GM23338 (cell line): ENCODE measurements around the gene ZBED5. TPM values are rescaled to one million over a fixed set of nuclear protein-coding genes. Genes with fewer than 3 reads are reported as not detected.

ENCODE experiments used
- ATAC-seq: fragments of 200-7000 bp; cut with Tn5 transposase; 3 replicates; pipeline ENCODE4 v1.9.1; 2020
- DNase-seq: peaks from one replicate; pipeline ENCODE4 v3.0.0-alpha.2; 2015; ENCODE audit warnings: low spot score
- H2AFZ ChIP-seq: fragments of 200-600 bp; sonication (generic); 2 replicates; pipeline ENCODE4 v1.8.0; 2016; ENCODE audit warnings: antibody characterized with exemption, mild to moderate bottlenecking, moderate library complexity
- H3F3A ChIP-seq: fragments of 200-600 bp; sonication (generic); replicated peaks from 2 replicates; pipeline ENCODE4 v1.8.0; 2017; ENCODE audit warnings: antibody characterized with exemption, mixed run types, low read depth
- H3K27ac ChIP-seq: fragments of 200-600 bp; sonication (generic); 2 replicates; pipeline ENCODE4 v1.6.1; 2016; ENCODE audit warnings: low read depth
- H3K27me3 ChIP-seq: fragments of 200-600 bp; sonication (generic); 2 replicates; pipeline ENCODE4 v1.8.0; 2016; ENCODE audit warnings: mild to moderate bottlenecking, mixed run types, moderate library complexity; ENCODE audit not compliant: insufficient read depth
- H3K36me3 ChIP-seq: fragments of 200-600 bp; sonication (generic); 2 replicates; pipeline ENCODE4 v1.8.0; 2016; ENCODE audit warnings: mild to moderate bottlenecking; ENCODE audit not compliant: insufficient read depth
- H3K4me1 ChIP-seq: fragments of 200-600 bp; sonication (generic); 2 replicates; pipeline ENCODE4 v1.8.0; 2016; ENCODE audit warnings: mild to moderate bottlenecking, moderate library complexity; ENCODE audit not compliant: insufficient read depth
- H3K4me2 ChIP-seq: fragments of 200-600 bp; sonication (generic); 2 replicates; pipeline ENCODE4 v1.7.1; 2017; ENCODE audit warnings: mixed run types
- H3K4me3 ChIP-seq: fragments of 200-600 bp; sonication (generic); 2 replicates; pipeline ENCODE4 v1.6.1; 2016; ENCODE audit warnings: mixed run types
- H3K79me2 ChIP-seq: fragments of 200-600 bp; sonication (generic); replicated peaks from 2 replicates; pipeline ENCODE4 v1.8.0; 2017; ENCODE audit warnings: mild to moderate bottlenecking; ENCODE audit not compliant: insufficient read depth
- H3K9me2 ChIP-seq: fragments of 200-600 bp; sonication (generic); 2 replicates; pipeline ENCODE4 v1.8.0; 2017; ENCODE audit not compliant: insufficient read depth
- H4K20me1 ChIP-seq: fragments of 200-600 bp; sonication (generic); replicated peaks from 2 replicates; pipeline ENCODE4 v1.8.0; 2017; ENCODE audit warnings: mild to moderate bottlenecking; ENCODE audit not compliant: insufficient read depth
- H3K27ac Mint-ChIP-seq: 2 replicates; pipeline ENCODE4 v1.8.0; 2020; ENCODE audit warnings: inconsistent platforms, mild to moderate bottlenecking, moderate library complexity, mixed read lengths
- H3K27me3 Mint-ChIP-seq: 3 replicates; pipeline ENCODE4 v1.8.0; 2022; ENCODE audit warnings: low read depth, mild to moderate bottlenecking, moderate library complexity, mixed read lengths, inconsistent platforms; ENCODE audit not compliant: insufficient read depth, poor library complexity
- H3K36me3 Mint-ChIP-seq: 3 replicates; pipeline ENCODE4 v1.8.0; 2021; ENCODE audit warnings: low read depth, mild to moderate bottlenecking, inconsistent platforms, moderate library complexity, mixed read lengths
- H3K4me1 Mint-ChIP-seq: 3 replicates; pipeline ENCODE4 v1.8.0; 2020; ENCODE audit warnings: mild to moderate bottlenecking, inconsistent platforms, mixed read lengths
- H3K4me3 Mint-ChIP-seq: 3 replicates; pipeline ENCODE4 v1.8.0; 2021; ENCODE audit warnings: moderate library complexity, mild to moderate bottlenecking, inconsistent platforms, mixed read lengths
- H3K9me3 Mint-ChIP-seq: 3 replicates; pipeline ENCODE4 v1.8.0; 2020; ENCODE audit warnings: moderate library complexity, mild to moderate bottlenecking, inconsistent platforms, mixed read lengths
- ETS1 ChIP-seq: IDR thresholded peaks from 2 replicates; pipeline ENCODE4 v1.6.1; 2016; ENCODE audit warnings: antibody characterized with exemption
- EZH2 ChIP-seq: fragments of 200-600 bp; sonication (generic); IDR thresholded peaks from one replicate; pipeline ENCODE4 v1.8.0; 2017; ENCODE audit warnings: antibody characterized with exemption, mild to moderate bottlenecking, low read depth; ENCODE audit not compliant: unreplicated experiment
- JUNB ChIP-seq: IDR thresholded peaks from one replicate; pipeline ENCODE4 v1.6.1; 2016; ENCODE audit warnings: antibody characterized with exemption; ENCODE audit not compliant: unreplicated experiment
- POLR2AphosphoS5 ChIP-seq: IDR thresholded peaks from 2 replicates; pipeline ENCODE4 v1.6.1; 2016; ENCODE audit warnings: antibody characterized with exemption, low read depth
- REST ChIP-seq: IDR thresholded peaks from one replicate; pipeline ENCODE4 v1.6.1; 2018; ENCODE audit warnings: antibody characterized with exemption; ENCODE audit not compliant: unreplicated experiment
- STAT1 ChIP-seq: IDR thresholded peaks from one replicate; pipeline ENCODE4 v1.6.1; 2016; ENCODE audit warnings: antibody characterized with exemption; ENCODE audit not compliant: unreplicated experiment
- ZNF114 ChIP-seq: fragments of 250-450 bp; sonication (Bioruptor Pico); IDR thresholded peaks from 2 replicates; pipeline ENCODE4 v1.5.0; 2020; ENCODE audit warnings: mild to moderate bottlenecking, moderate library complexity
- ZNF331 ChIP-seq: fragments of 250-450 bp; sonication (Bioruptor Pico); IDR thresholded peaks from 2 replicates; pipeline ENCODE4 v1.5.0; 2020; ENCODE audit warnings: low read depth, mild to moderate bottlenecking, moderate library complexity
- polyA plus RNA-seq: library from polyadenylated mRNA; unstranded; fragments of >200 nt; fragmentation: Nextera tagmentation; extraction: Ambion mirVana; gene quantifications from 2 replicates; pipeline ENCODE4 v1.2.1, GENCODE V29; 2016
- total RNA-seq: library from RNA; depleted of rRNA; stranded (reverse); fragments of >200 nt; shearing (Covaris generic); gene quantifications from 2 replicates; pipeline ENCODE4 v1.2.3, GENCODE V29; 2014
- TF ChIP-seq, protein P1 (sequence below): fragments of 250-450 bp; sonication (Bioruptor Pico); IDR thresholded peaks from 2 replicates; pipeline ENCODE4 v1.5.0; 2020; ENCODE audit warnings: mild to moderate bottlenecking, moderate library complexity

Gene ZBED5
- total and polyA plus RNA-seq, 2 experiments from 2014 or later, result 54.1 to 56.3 TPM

GRCh38 chr11:10906521-10906920 is 48.7 kb upstream of the ZBED5 start (continued):
- TF ChIP-seq, protein P1, sequence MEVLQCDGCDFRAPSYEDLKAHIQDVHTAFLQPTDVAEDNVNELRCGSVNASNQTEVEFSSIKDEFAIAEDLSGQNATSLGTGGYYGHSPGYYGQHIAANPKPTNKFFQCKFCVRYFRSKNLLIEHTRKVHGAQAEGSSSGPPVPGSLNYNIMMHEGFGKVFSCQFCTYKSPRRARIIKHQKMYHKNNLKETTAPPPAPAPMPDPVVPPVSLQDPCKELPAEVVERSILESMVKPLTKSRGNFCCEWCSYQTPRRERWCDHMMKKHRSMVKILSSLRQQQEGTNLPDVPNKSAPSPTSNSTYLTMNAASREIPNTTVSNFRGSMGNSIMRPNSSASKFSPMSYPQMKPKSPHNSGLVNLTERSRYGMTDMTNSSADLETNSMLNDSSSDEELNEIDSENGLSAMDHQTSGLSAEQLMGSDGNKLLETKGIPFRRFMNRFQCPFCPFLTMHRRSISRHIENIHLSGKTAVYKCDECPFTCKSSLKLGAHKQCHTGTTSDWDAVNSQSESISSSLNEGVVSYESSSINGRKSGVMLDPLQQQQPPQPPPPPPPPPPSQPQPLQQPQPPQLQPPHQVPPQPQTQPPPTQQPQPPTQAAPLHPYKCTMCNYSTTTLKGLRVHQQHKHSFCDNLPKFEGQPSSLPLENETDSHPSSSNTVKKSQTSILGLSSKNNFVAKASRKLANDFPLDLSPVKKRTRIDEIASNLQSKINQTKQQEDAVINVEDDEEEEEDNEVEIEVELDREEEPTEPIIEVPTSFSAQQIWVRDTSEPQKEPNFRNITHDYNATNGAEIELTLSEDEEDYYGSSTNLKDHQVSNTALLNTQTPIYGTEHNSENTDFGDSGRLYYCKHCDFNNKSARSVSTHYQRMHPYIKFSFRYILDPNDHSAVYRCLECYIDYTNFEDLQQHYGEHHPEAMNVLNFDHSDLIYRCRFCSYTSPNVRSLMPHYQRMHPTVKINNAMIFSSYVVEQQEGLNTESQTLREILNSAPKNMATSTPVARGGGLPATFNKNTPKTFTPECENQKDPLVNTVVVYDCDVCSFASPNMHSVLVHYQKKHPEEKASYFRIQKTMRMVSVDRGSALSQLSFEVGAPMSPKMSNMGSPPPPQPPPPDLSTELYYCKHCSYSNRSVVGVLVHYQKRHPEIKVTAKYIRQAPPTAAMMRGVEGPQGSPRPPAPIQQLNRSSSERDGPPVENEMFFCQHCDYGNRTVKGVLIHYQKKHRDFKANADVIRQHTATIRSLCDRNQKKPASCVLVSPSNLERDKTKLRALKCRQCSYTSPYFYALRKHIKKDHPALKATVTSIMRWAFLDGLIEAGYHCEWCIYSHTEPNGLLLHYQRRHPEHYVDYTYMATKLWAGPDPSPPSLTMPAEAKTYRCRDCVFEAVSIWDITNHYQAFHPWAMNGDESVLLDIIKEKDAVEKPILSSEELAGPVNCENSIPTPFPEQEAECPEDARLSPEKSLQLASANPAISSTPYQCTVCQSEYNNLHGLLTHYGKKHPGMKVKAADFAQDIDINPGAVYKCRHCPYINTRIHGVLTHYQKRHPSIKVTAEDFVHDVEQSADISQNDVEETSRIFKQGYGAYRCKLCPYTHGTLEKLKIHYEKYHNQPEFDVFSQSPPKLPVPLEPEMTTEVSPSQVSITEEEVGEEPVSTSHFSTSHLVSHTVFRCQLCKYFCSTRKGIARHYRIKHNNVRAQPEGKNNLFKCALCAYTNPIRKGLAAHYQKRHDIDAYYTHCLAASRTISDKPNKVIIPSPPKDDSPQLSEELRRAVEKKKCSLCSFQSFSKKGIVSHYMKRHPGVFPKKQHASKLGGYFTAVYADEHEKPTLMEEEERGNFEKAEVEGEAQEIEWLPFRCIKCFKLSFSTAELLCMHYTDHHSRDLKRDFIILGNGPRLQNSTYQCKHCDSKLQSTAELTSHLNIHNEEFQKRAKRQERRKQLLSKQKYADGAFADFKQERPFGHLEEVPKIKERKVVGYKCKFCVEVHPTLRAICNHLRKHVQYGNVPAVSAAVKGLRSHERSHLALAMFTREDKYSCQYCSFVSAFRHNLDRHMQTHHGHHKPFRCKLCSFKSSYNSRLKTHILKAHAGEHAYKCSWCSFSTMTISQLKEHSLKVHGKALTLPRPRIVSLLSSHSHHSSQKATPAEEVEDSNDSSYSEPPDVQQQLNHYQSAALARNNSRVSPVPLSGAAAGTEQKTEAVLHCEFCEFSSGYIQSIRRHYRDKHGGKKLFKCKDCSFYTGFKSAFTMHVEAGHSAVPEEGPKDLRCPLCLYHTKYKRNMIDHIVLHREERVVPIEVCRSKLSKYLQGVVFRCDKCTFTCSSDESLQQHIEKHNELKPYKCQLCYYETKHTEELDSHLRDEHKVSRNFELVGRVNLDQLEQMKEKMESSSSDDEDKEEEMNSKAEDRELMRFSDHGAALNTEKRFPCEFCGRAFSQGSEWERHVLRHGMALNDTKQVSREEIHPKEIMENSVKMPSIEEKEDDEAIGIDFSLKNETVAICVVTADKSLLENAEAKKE (CRISPR knock-in tag), result no peak
- TF ChIP-seq ZNF114 (CRISPR knock-in tag), result no peak
- no peak for TF ChIP-seq JUNB
- TF ChIP-seq ZNF331, result no peak
- no peak for TF ChIP-seq POLR2AphosphoS5
- TF ChIP-seq STAT1, result no peak
- no peak for TF ChIP-seq ETS1
- no peak for TF ChIP-seq EZH2

GRCh38 chr11:10902301-10903063 is 44.6 kb upstream of the ZBED5 start:
- Histone ChIP-seq H3K79me2 (no peaks in the 10 kb centered on the region), H3K36me3 (no peaks in the 10 kb centered on the region), H3K4me1 (no peaks in the 10 kb centered on the region), H3K4me3 (no peak overlapping the region), H4K20me1 (no peaks in the 10 kb centered on the region), H3K9me2 (peaks cover 9% of the 10 kb centered on the region), H3K27me3 (no peaks in the 10 kb centered on the region), H3F3A (no peaks in the 10 kb centered on the region), H3K4me2 (no peak overlapping the region), H3K27ac (no peak overlapping the region), H2AFZ (no peak overlapping the region)
- DNase-seq (no peak), ATAC-seq (no peak)
- Mint-ChIP-seq H3K4me1 (peaks cover 8% of the 10 kb centered on the region; the same call in 2 of the 3 replicates), H3K36me3 (no peaks in the 10 kb centered on the region), H3K27ac (no peak overlapping the region), H3K9me3 (no peaks in the 10 kb centered on the region; the same call in 2 of the 3 replicates), H3K4me3 (no peak overlapping the region), H3K27me3 (peaks cover 5% of the 10 kb centered on the region)
- TF ChIP-seq REST (no peak), ZNF331 (no peak), EZH2 (no peak), POLR2AphosphoS5 (no peak)
